Activated CD4-positive, alpha-beta memory T cell treated with anti-CD3 and anti-CD28 coated beads for 36 hours (primary cell): ENCODE results near the gene ARF5. TPM values are rescaled to one million over a fixed set of nuclear protein-coding genes. Genes with fewer than 3 reads are reported as not detected.

ENCODE experiments used
- CTCF ChIA-PET: fragments of 350-600 bp; sonication (Branson Sonifier 250); formaldehyde crosslinking; loops from one replicate; lab custom pipeline; 2021; ENCODE audit warnings: antibody characterized with exemption, inconsistent platforms; lab: Charles Lee
- POLR2A ChIA-PET: fragments of 350-600 bp; sonication (Branson Sonifier 250); formaldehyde crosslinking; loops from one replicate; lab custom pipeline; 2021; ENCODE audit warnings: antibody characterized with exemption; lab: Charles Lee
- DNase-seq: peaks from one replicate; pipeline ENCODE4 v3.0.0-alpha.2; 2020
- H3K27ac Mint-ChIP-seq: one replicate; pipeline ENCODE4 v1.8.0; 2021; ENCODE audit warnings: mixed read lengths
- H3K27me3 Mint-ChIP-seq: one replicate; pipeline ENCODE4 v1.8.0; 2021; ENCODE audit warnings: mixed read lengths
- H3K36me3 Mint-ChIP-seq: one replicate; pipeline ENCODE4 v1.8.0; 2021; ENCODE audit warnings: mixed read lengths
- H3K4me1 Mint-ChIP-seq: one replicate; pipeline ENCODE4 v1.8.0; 2021; ENCODE audit warnings: low read depth, mixed read lengths
- H3K4me3 Mint-ChIP-seq: one replicate; pipeline ENCODE4 v1.8.0; 2021; ENCODE audit warnings: mild to moderate bottlenecking, mixed read lengths
- H3K9me3 Mint-ChIP-seq: one replicate; pipeline ENCODE4 v1.8.0; 2021; ENCODE audit warnings: mixed read lengths
- intact Hi-C: fragments of 100-400 bp; cut with micrococcal nuclease; formaldehyde crosslinking; loops from one replicate; pipeline ENCODE4 v1.15.1; 2023
- total RNA-seq, 2 experiments: library from RNA; stranded (reverse); gene quantifications; one replicate each; pipeline ENCODE4 v1.2.3, GENCODE V29; 2021

ARF5 gene
- total RNA-seq, 2 experiments from 2014 or later, result 128 to 129 TPM

GRCh38 chr7:127589896-127590295, 1.7 kb downstream of the ARF5 start:
- Mint-ChIP-seq H3K9me3 (no peaks in the 10 kb centered on the region), H3K4me3 (peak overlapping the region; percentile 85)

GRCh38 chr7:127591189-127591588, 3.0 kb downstream of the ARF5 start:
- Mint-ChIP-seq H3K27me3 (no peaks in the 10 kb centered on the region), H3K4me3 (no peak overlapping the region), H3K4me1 (peaks cover 17% of the 10 kb centered on the region), H3K36me3 (peaks cover 16% of the 10 kb centered on the region), H3K27ac (no peak overlapping the region), H3K9me3 (no peaks in the 10 kb centered on the region)
- DNase-seq, result no peak
- intact Hi-C loops, result no loop called here
- ChIA-PET CTCF (no interaction called here), POLR2A (no interaction called here)

More at GRCh38 chr7:127589896-127590295, 1.7 kb downstream of the ARF5 start:
- no peaks in the 10 kb centered on the region for H3K27me3 Mint-ChIP-seq
- ChIA-PET CTCF (interaction anchor here (1.2 kb wide), 1 partner anchor 242 kb away, joined by 3 read pairs; no protein-coding TSS in a partner anchor), POLR2A (no interaction called here)
- no peak overlapping the region for H3K27ac Mint-ChIP-seq
- intact Hi-C loops, result loop anchor here (2.0 to 10.0 kb wide), 4 partner anchors 197 to 615 kb away; partner anchors contain the start of genes GRM8 and ZNF800
- peaks cover 16% of the 10 kb centered on the region for H3K36me3 Mint-ChIP-seq
- no peak for DNase-seq
- H3K4me1 Mint-ChIP-seq, result peaks cover 24% of the 10 kb centered on the region

DNA sequence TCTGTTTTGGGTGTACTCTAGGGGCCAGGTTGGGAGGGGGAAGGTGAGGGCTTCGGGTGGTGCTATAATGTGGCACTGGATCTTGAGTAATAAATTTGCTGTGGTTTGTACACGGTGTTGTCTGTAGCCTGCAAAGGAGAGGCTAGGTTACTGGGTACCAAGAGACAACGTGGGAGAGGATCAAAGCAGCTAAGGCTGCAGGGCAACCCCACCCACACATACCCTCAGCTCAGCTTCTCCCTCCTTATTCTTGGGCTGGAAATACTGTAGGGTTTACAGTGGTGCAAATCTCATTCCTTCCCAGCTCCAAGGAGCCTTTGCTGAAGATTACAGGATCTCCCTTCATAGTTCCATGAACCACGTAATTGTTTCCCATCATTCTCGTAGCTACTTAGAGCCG, 3.4 kb downstream of the ARF5 start:
- CTCF ChIA-PET, result no interaction called here
- H3K9me3 Mint-ChIP-seq, result no peaks in the 10 kb centered on the region

DNA sequence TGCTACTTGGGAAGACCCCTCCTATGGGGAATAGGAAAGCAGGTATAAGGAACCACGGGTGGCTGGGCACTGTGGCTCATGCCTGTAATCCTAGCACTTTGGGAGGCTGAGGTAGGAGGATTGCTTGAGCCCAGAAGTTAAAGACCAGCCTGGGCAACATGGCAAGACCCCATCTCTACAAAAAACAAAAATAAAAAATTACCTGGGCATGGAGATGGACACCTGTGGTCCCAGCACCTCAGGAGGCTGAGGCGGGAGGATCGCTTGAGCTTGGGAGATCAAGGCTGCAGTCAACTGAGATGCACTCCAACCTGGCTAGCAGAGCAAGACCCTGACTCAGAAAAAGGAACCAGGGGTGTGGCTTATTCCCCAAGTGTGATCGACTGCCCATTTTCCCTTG, 4.3 kb downstream of the ARF5 start:
- H3K36me3 Mint-ChIP-seq, result peaks cover 16% of the 10 kb centered on the region
- CTCF ChIA-PET, result no interaction called here
- H3K27ac Mint-ChIP-seq, result no peak overlapping the region
- intact Hi-C loops, result no loop called here
- peaks cover 11% of the 10 kb centered on the region for H3K4me1 Mint-ChIP-seq
- POLR2A ChIA-PET, result no interaction called here
- no peaks in the 10 kb centered on the region for H3K9me3 Mint-ChIP-seq
- DNase-seq, result no peak
- H3K27me3 Mint-ChIP-seq, result no peaks in the 10 kb centered on the region
- H3K4me3 Mint-ChIP-seq, result no peak overlapping the region

More for the DNA sequence above, 3.4 kb downstream of the ARF5 start:
- DNase-seq, result no peak
- Mint-ChIP-seq H3K27ac (no peak overlapping the region), H3K4me1 (peaks cover 15% of the 10 kb centered on the region), H3K27me3 (no peaks in the 10 kb centered on the region), H3K36me3 (peaks cover 16% of the 10 kb centered on the region), H3K4me3 (no peak overlapping the region)
- POLR2A ChIA-PET, result no interaction called here
- intact Hi-C loops, result no loop called here

GRCh38 chr7:127594490-127594889, 6.3 kb downstream of the ARF5 start:
- H3K4me1 Mint-ChIP-seq, result peaks cover 6% of the 10 kb centered on the region
- POLR2A ChIA-PET, result no interaction called here
- no peak overlapping the region for H3K4me3 Mint-ChIP-seq
- CTCF ChIA-PET, result no interaction called here
- intact Hi-C loops, result no loop called here
- no peak for DNase-seq
- H3K36me3 Mint-ChIP-seq, result peaks cover 16% of the 10 kb centered on the region
- H3K9me3 Mint-ChIP-seq, result no peaks in the 10 kb centered on the region
- H3K27ac Mint-ChIP-seq, result no peak overlapping the region
- H3K27me3 Mint-ChIP-seq, result no peaks in the 10 kb centered on the region

DNA sequence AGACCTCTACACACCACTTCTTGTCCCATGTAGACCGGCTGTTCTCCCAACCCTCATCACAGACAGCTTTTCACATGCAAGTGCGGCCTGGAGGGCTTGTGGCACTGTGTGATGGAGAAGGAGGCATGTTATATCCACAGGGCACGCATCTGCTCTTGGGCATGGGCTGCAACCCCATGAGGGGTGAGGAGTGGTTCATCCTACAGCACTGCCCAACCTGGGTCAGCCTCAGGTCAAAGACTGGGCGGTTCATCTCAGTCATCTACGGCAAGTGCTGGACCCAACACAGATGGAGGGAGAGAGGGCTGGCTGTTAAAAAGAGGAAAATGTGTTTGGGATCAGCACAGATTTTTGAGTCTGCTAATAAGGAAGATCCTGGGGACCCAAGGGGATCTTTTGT, 7.5 kb downstream of the ARF5 start:
- no peak overlapping the region for H3K4me3 Mint-ChIP-seq
- H3K36me3 Mint-ChIP-seq, result peaks cover 9% of the 10 kb centered on the region

GRCh38 chr7:127598318-127598717, 10.1 kb downstream of the ARF5 start:
- CTCF ChIA-PET, result no interaction called here
- no peak overlapping the region for H3K27ac Mint-ChIP-seq
- peak; percentile 20 for DNase-seq
- no peaks in the 10 kb centered on the region for H3K4me1 Mint-ChIP-seq
- no peaks in the 10 kb centered on the region for H3K27me3 Mint-ChIP-seq
- no peaks in the 10 kb centered on the region for H3K36me3 Mint-ChIP-seq
- POLR2A ChIA-PET, result no interaction called here
- no peaks in the 10 kb centered on the region for H3K9me3 Mint-ChIP-seq
- intact Hi-C loops, result no loop called here
- H3K4me3 Mint-ChIP-seq, result no peak overlapping the region

More for the DNA sequence above, 7.5 kb downstream of the ARF5 start:
- POLR2A ChIA-PET, result no interaction called here
- Mint-ChIP-seq H3K27ac (no peak overlapping the region), H3K4me1 (no peaks in the 10 kb centered on the region), H3K9me3 (no peaks in the 10 kb centered on the region), H3K27me3 (no peaks in the 10 kb centered on the region)
- CTCF ChIA-PET, result no interaction called here
- intact Hi-C loops, result no loop called here
- no peak for DNase-seq

- DNase-seq, result no peak
- intact Hi-C loops, result no loop called here
- Mint-ChIP-seq H3K4me1 (no peaks in the 10 kb centered on the region), H3K9me3 (no peaks in the 10 kb centered on the region), H3K36me3 (no peaks in the 10 kb centered on the region), H3K27ac (no peak overlapping the region), H3K4me3 (no peak overlapping the region), H3K27me3 (no peaks in the 10 kb centered on the region)
- CTCF ChIA-PET, result no interaction called here
- POLR2A ChIA-PET, result no interaction called here
Measured at GRCh38 chr7:127600885-127601284, 12.7 kb downstream of the ARF5 start.

- Mint-ChIP-seq H3K27ac (no peak overlapping the region), H3K4me1 (no peaks in the 10 kb centered on the region), H3K9me3 (peaks cover 3% of the 10 kb centered on the region), H3K4me3 (no peak overlapping the region), H3K36me3 (no peaks in the 10 kb centered on the region), H3K27me3 (peaks cover 12% of the 10 kb centered on the region)
- ChIA-PET POLR2A (no interaction called here), CTCF (no interaction called here)
- DNase-seq, result no peak
- intact Hi-C loops, result no loop called here
Measured at GRCh38 chr7:127608446-127608845, 20.2 kb downstream of the ARF5 start.

DNA sequence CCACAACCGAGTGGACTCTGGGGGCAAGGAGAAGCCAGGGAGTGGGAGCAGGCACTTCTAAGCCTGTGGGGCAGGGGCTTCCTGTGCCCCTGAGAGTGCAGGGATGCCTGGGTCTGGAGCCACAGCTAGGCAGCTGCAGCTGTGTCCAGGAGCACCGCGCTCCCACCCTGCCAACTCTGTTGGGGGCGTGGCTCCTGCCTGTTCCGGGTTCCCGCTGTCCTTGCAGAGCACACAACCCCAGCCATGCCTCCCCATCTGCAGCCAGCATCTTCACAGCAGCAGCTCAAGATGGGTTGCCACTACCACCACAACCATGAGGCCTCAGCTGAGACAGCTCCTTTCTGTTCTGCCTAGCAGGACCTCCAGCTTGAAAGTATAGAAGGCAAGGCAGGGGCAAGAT, 21.1 kb downstream of the ARF5 start:
- H3K27ac Mint-ChIP-seq, result no peak overlapping the region
- CTCF ChIA-PET, result no interaction called here
- POLR2A ChIA-PET, result no interaction called here
- intact Hi-C loops, result no loop called here
- H3K4me1 Mint-ChIP-seq, result no peaks in the 10 kb centered on the region
- no peaks in the 10 kb centered on the region for H3K36me3 Mint-ChIP-seq
- H3K27me3 Mint-ChIP-seq, result peaks cover 17% of the 10 kb centered on the region
- peaks cover 3% of the 10 kb centered on the region for H3K9me3 Mint-ChIP-seq
- no peak for DNase-seq
- H3K4me3 Mint-ChIP-seq, result no peak overlapping the region

DNA sequence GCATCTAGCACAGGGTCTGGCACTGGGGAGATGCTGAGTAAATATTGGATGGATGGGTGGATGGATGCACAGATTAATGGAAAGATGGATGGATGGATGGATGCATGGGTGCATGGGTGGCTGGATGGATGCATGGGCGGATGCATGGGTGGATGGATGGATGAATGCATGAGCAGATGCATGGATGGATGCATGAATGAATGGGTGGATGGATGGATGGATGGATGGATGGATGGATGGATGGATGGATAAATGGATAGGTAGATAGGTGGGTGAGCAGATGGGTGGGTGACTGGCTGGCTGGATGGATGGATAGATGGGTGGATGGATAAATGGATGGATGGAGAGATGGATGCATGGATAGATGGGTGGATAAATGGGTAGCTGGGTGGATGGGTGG, 24.1 kb downstream of the ARF5 start:
- H3K4me3 Mint-ChIP-seq, result no peak overlapping the region
- intact Hi-C loops, result no loop called here
- DNase-seq, result no peak
- H3K27ac Mint-ChIP-seq, result no peak overlapping the region
- ChIA-PET POLR2A (no interaction called here), CTCF (no interaction called here)
- H3K36me3 Mint-ChIP-seq, result no peaks in the 10 kb centered on the region
- no peaks in the 10 kb centered on the region for H3K4me1 Mint-ChIP-seq
- peaks cover 3% of the 10 kb centered on the region for H3K9me3 Mint-ChIP-seq
- H3K27me3 Mint-ChIP-seq, result peaks cover 19% of the 10 kb centered on the region

DNA sequence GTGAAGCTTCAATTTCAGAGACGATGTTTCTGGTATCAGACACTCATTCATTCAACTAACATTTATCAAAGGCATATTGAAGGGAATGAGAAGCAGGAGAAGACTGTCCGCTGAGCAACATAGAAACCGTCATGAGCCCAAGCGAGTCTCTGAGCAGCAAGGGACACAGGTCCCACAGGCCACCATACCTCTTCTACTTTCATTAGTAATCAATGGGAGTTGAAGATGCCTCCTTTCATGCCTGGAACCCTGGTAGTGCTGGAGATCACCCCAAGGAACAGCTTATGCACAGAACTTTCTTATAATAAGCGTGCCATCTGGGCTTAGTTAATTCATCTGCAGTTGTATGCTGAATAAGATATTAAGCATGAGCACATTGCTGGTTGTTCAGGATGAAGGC, 28.5 kb downstream of the ARF5 start:
- H3K27ac Mint-ChIP-seq, result no peak overlapping the region
- H3K4me3 Mint-ChIP-seq, result no peak overlapping the region
- no peaks in the 10 kb centered on the region for H3K9me3 Mint-ChIP-seq
- intact Hi-C loops, result no loop called here
- no peak for DNase-seq
- no peaks in the 10 kb centered on the region for H3K36me3 Mint-ChIP-seq
- H3K27me3 Mint-ChIP-seq, result peaks cover 51% of the 10 kb centered on the region
- CTCF ChIA-PET, result interaction anchor here (1.0 kb wide), 1 partner anchor 12 kb away, joined by 4 read pairs; no protein-coding TSS in a partner anchor
- H3K4me1 Mint-ChIP-seq, result peaks cover 6% of the 10 kb centered on the region
- POLR2A ChIA-PET, result no interaction called here

- no peak for DNase-seq
- peaks cover 48% of the 10 kb centered on the region for H3K27me3 Mint-ChIP-seq
- no peak within 1 kb of the TSS for H3K27ac Mint-ChIP-seq
- intact Hi-C loops, result no loop called here
- no peak within 1 kb of the TSS for H3K4me3 Mint-ChIP-seq
- H3K4me1 Mint-ChIP-seq, result peaks cover 6% of the 10 kb centered on the region
- ChIA-PET CTCF (interaction anchor here (1.0 kb wide), 1 partner anchor 90 kb away, joined by 3 read pairs; no protein-coding TSS in a partner anchor), POLR2A (no interaction called here)
- no peaks in the 10 kb centered on the region for H3K9me3 Mint-ChIP-seq
- H3K36me3 Mint-ChIP-seq, result no peaks in the 10 kb centered on the region
Measured at GRCh38 chr7:127618042-127618441, 29.8 kb downstream of the ARF5 start, which contains the start of gene PAX4. Gene PAX4, minus strand, starts transcription at chr7:127618142. Its CDS starts 2,214 bp downstream, at chr7:127615928.
